Fibroblast of lung (primary cell): ENCODE results near the gene PSMD11. TPM values are rescaled to one million over a fixed set of nuclear protein-coding genes. Genes with fewer than 3 reads are reported as not detected.

Source experiments
- DNase-seq, 2 donors: peaks; one replicate each; pipeline versions ENCODE4 v3.0.0 to v3.0.0-alpha.2; 2010; ENCODE audit warnings: low read depth in 2 of 2
- H2AFZ ChIP-seq: 2 replicates; pipeline ENCODE4 v1.5.1; 2012; ENCODE audit warnings: low read length, control low read depth, inconsistent platforms
- H3K27ac ChIP-seq: 2 replicates; pipeline ENCODE4 v1.5.1; 2011; ENCODE audit warnings: low read length, control low read depth; ENCODE audit not compliant: insufficient read depth
- H3K27me3 ChIP-seq: 2 replicates; pipeline ENCODE4 v1.5.1; 2011; ENCODE audit warnings: mild to moderate bottlenecking, low read length; ENCODE audit not compliant: control insufficient read depth, insufficient read depth
- H3K36me3 ChIP-seq: 2 replicates; pipeline ENCODE4 v1.5.1; 2011; ENCODE audit warnings: low read length; ENCODE audit not compliant: control insufficient read depth, insufficient read depth
- H3K4me1 ChIP-seq: 2 replicates; pipeline ENCODE4 v1.5.1; 2011; ENCODE audit warnings: low read length; ENCODE audit not compliant: control insufficient read depth, insufficient read depth; ENCODE audit errors: extremely low read depth
- H3K4me2 ChIP-seq: 2 replicates; pipeline ENCODE4 v1.5.1; 2011; ENCODE audit warnings: low read length, control low read depth; ENCODE audit not compliant: insufficient read depth; ENCODE audit errors: extremely low read depth
- H3K4me3 ChIP-seq, 4 experiments: fragments of 200-600 bp in 1 of 4; sonication (generic) in 1 of 4; replicated peaks in 1 of 4; 2 replicates each; pipeline ENCODE4 v1.5.1; 2011 to 2016; ENCODE audit warnings: low read length in 4 of 4, low read depth in 3 of 4, mild to moderate bottlenecking in 3 of 4, control low read depth in 2 of 4, inconsistent platforms in 1 of 4, mixed read lengths in 1 of 4; ENCODE audit not compliant: insufficient read depth in 1 of 4; ENCODE audit errors: control extremely low read depth in 1 of 4
- H3K79me2 ChIP-seq: 2 replicates; pipeline ENCODE4 v1.5.1; 2012; ENCODE audit warnings: mild to moderate bottlenecking, low read length, inconsistent platforms; ENCODE audit not compliant: control insufficient read depth, insufficient read depth
- H3K9ac ChIP-seq: 2 replicates; pipeline ENCODE4 v1.5.1; 2011; ENCODE audit warnings: mild to moderate bottlenecking, low read length, control low read depth; ENCODE audit not compliant: insufficient read depth
- H3K9me3 ChIP-seq: 2 replicates; pipeline ENCODE4 v1.5.1; 2012; ENCODE audit warnings: low read depth, low read length; ENCODE audit not compliant: control insufficient read depth, insufficient read depth
- H4K20me1 ChIP-seq: 2 replicates; pipeline ENCODE4 v1.5.1; 2011; ENCODE audit warnings: low read length; ENCODE audit not compliant: control insufficient read depth, insufficient read depth; ENCODE audit errors: extremely low read depth
- EZH2 ChIP-seq: IDR thresholded peaks from 2 replicates; pipeline ENCODE4 v1.5.1; 2012; ENCODE audit warnings: low read length, control low read depth, mild to moderate bottlenecking; ENCODE audit errors: missing control alignments
- polyA plus RNA-seq, 2 donors: library from polyadenylated mRNA; depleted of rRNA in 1 of 2; stranded (reverse) in 1 of 2; unstranded in 1 of 2; fragments of >200 nt; gene quantifications; 2 replicates each; pipeline ENCODE4 v1.2.1, GENCODE V29; 2011 to 2012; ENCODE audit warnings: missing spikeins in 1 of 2
- total RNA-seq: library from RNA; depleted of rRNA; stranded (reverse); fragments of >200 nt; gene quantifications from 2 replicates; pipeline ENCODE4 v1.2.1, GENCODE V29; 2014
- TF ChIP-seq, protein P1 (sequence below), 2 donors: IDR thresholded peaks in 1 of 2; conservative IDR thresholded peaks in 1 of 2; 1 replicate in 1 of 2; 2 replicates in 1 of 2; pipeline ENCODE4 v1.5.1; 2011 to 2012; ENCODE audit warnings: low read length in 2 of 2, control low read depth in 1 of 2, inconsistent platforms in 1 of 2, low read depth in 1 of 2, mild to moderate bottlenecking in 1 of 2

PSMD11 gene
- total and polyA plus RNA-seq, 2 donors (not counting 1 experiment from before 2014, with no cell fraction given), result 74.1 to 77.9 TPM

- Histone ChIP-seq H3K9me3 (no peaks in the 10 kb centered on the region), H2AFZ (peak overlapping the region; percentile 72), H3K4me2 (peak overlapping the region; percentile 70), H3K79me2 (no peaks in the 10 kb centered on the region), H3K36me3 (no peaks in the 10 kb centered on the region), H3K27ac (no peak overlapping the region), H3K4me3 (no peak overlapping the region), H3K27me3 (no peaks in the 10 kb centered on the region), H3K9ac (no peak overlapping the region), H3K4me1 (peaks cover 4% of the 10 kb centered on the region), H4K20me1 (no peaks in the 10 kb centered on the region)
- peak; percentile 64 to 65 for DNase-seq
- TF ChIP-seq, protein P1, sequence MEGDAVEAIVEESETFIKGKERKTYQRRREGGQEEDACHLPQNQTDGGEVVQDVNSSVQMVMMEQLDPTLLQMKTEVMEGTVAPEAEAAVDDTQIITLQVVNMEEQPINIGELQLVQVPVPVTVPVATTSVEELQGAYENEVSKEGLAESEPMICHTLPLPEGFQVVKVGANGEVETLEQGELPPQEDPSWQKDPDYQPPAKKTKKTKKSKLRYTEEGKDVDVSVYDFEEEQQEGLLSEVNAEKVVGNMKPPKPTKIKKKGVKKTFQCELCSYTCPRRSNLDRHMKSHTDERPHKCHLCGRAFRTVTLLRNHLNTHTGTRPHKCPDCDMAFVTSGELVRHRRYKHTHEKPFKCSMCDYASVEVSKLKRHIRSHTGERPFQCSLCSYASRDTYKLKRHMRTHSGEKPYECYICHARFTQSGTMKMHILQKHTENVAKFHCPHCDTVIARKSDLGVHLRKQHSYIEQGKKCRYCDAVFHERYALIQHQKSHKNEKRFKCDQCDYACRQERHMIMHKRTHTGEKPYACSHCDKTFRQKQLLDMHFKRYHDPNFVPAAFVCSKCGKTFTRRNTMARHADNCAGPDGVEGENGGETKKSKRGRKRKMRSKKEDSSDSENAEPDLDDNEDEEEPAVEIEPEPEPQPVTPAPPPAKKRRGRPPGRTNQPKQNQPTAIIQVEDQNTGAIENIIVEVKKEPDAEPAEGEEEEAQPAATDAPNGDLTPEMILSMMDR (conservative IDR thresholded peaks at IDR 0.05 in 1 of 2, IDR thresholded peaks at IDR 0.05 in 1 of 2; ENCODE audit: low read depth in 1 of 2, low read length in 2 of 2), result no peak
- TF ChIP-seq EZH2, result no peak
Measured at GRCh38 chr17:32495359-32496231, 51.3 kb downstream of the PSMD11 start.

DNA sequence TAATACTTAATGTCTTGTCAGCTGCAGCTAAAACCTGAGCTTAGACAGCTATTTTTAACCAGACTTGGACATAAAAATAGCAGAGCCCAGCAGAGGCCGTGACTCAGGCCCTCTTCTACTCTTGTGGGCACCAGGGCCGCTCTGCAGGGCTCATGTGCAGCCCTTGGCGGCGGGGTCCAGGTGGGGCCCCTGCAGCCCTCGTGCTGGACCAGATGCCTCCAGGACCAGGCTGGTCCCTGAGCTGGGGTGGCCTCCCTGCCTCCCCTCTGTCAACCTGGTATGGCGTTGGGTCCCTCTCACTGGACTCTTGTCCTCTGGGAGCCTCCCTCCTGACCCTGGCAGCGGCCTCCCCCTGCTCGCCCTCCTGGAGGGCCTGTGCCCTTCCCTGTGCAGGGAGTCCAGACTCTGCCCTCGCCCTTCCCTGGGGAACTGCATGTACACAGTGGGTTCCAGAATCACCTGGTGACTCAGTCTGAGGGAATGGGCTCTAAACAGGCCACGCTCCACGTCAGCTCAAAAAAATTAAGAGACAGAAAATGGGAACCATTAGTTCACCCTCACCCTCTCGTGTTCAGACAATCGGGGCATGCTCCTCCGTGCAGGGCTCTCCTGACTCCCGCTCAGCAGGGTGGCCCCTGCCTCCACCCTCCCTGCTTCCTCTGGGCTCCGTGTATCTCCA is 52.2 kb downstream of the PSMD11 start:
- Histone ChIP-seq H3K36me3 (no peaks in the 10 kb centered on the region), H3K4me1 (peaks cover 4% of the 10 kb centered on the region), H3K9me3 (no peaks in the 10 kb centered on the region), H3K79me2 (no peaks in the 10 kb centered on the region), H2AFZ (no peak overlapping the region), H4K20me1 (no peaks in the 10 kb centered on the region), H3K27me3 (no peaks in the 10 kb centered on the region), H3K4me2 (no peak overlapping the region), H3K9ac (no peak overlapping the region), H3K4me3 (no peak overlapping the region), H3K27ac (no peak overlapping the region)
- TF ChIP-seq, protein P1 (conservative IDR thresholded peaks at IDR 0.05 in 1 of 2, IDR thresholded peaks at IDR 0.05 in 1 of 2; ENCODE audit: low read depth in 1 of 2, low read length in 2 of 2), result no peak
- TF ChIP-seq EZH2, result no peak
- DNase-seq, result peak; percentile 68 to 86

- Histone ChIP-seq H3K79me2 (no peaks in the 10 kb centered on the region), H3K27ac (no peak overlapping the region), H3K4me2 (no peak overlapping the region), H3K4me3 (no peak overlapping the region), H3K36me3 (no peaks in the 10 kb centered on the region), H3K27me3 (no peaks in the 10 kb centered on the region), H2AFZ (no peak overlapping the region), H4K20me1 (no peaks in the 10 kb centered on the region), H3K9me3 (no peaks in the 10 kb centered on the region), H3K4me1 (peaks cover 4% of the 10 kb centered on the region), H3K9ac (no peak overlapping the region)
- DNase-seq, result peak; percentile 16 to 41
- TF ChIP-seq, protein P1 (conservative IDR thresholded peaks at IDR 0.05 in 1 of 2, IDR thresholded peaks at IDR 0.05 in 1 of 2; ENCODE audit: low read depth in 1 of 2, low read length in 2 of 2), result no peak
- TF ChIP-seq EZH2, result no peak
Measured at GRCh38 chr17:32497431-32498205, 53.3 kb downstream of the PSMD11 start.
